Fibroblast of villous mesenchyme (primary cell): ENCODE data around the gene TMEM158. TPM values are rescaled to one million over a fixed set of nuclear protein-coding genes. Genes with fewer than 3 reads are reported as not detected.

Source experiments
- DNase-seq: peaks from one replicate; pipeline ENCODE4 v3.0.0-alpha.2; 2010; ENCODE audit warnings: low read depth
- H3K4me3 ChIP-seq: 2 replicates; pipeline ENCODE4 v1.5.1; 2011; ENCODE audit warnings: low read depth, mild to moderate bottlenecking, low read length
- small RNA-seq: library from RNA; depleted of rRNA; stranded (forward); fragments of <200 nt; gene quantifications from one replicate; pipeline ENCODE3, GENCODE V24; 2012
- total RNA-seq: library from RNA; depleted of rRNA; stranded (reverse); fragments of >200 nt; gene quantifications from 2 replicates; pipeline ENCODE4 v1.2.3, GENCODE V29; 2012
- TF ChIP-seq, protein P1 (sequence below): IDR thresholded peaks from 2 replicates; pipeline ENCODE4 v1.5.1; 2012; ENCODE audit warnings: low read depth, mild to moderate bottlenecking, low read length; ENCODE audit not compliant: insufficient read depth

Gene TMEM158
- total RNA-seq, 1 donor: 22.9 TPM

DNA sequence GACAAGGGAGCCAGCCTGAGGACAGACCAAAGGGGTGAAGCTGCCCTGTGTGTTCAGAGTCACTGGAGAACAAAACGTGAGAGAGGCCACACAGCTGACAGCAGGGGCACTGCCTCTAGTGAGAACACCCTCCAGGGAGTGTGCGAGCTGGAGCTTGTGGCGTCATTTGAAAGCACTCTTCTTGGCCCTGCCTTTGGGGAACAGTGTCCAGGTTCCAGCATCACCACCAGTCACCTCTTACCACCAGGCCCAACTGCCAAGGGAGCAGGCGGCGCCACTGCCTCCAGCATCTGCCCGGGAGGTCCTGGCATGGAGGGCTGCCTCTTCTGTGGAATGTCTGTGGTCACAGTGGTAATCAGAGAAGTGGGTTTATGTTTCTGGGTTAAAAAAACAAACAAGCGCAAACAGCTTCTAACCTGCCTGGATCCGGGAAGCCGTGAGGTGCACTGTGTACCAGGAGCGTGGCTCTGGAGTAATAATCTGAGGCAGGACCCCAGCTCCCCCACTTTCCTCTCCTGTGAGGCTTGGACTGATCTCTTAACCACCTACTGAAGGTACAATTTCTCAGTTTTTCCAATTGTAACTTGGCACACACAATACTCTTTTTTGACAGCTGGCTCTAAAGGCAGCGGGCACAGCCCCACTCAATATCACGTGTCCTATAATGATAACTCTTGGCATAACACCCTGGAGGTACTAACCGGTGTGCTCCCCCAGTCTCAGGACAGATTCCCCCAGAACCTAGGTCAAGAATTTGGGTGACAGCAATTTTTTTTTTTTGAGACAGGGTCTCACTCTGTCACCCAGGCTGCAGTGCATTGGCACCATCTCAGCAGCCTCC, 47.7 kb downstream of the TMEM158 start:
- H3K4me3 ChIP-seq: no peak overlapping the region
- peak; percentile 39 for DNase-seq
- TF ChIP-seq, protein P1, sequence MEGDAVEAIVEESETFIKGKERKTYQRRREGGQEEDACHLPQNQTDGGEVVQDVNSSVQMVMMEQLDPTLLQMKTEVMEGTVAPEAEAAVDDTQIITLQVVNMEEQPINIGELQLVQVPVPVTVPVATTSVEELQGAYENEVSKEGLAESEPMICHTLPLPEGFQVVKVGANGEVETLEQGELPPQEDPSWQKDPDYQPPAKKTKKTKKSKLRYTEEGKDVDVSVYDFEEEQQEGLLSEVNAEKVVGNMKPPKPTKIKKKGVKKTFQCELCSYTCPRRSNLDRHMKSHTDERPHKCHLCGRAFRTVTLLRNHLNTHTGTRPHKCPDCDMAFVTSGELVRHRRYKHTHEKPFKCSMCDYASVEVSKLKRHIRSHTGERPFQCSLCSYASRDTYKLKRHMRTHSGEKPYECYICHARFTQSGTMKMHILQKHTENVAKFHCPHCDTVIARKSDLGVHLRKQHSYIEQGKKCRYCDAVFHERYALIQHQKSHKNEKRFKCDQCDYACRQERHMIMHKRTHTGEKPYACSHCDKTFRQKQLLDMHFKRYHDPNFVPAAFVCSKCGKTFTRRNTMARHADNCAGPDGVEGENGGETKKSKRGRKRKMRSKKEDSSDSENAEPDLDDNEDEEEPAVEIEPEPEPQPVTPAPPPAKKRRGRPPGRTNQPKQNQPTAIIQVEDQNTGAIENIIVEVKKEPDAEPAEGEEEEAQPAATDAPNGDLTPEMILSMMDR: no peak

- TF ChIP-seq, protein P1: no peak
- no peak for DNase-seq
- H3K4me3 ChIP-seq: no peak overlapping the region
Observed at GRCh38 chr3:45176912-45177311, 49.2 kb downstream of the TMEM158 start.

Small RNA genes lying within 50 kb of the gene (small RNA-seq; reads per million reads assigned to genes)
- gene RF00012: 0.28 reads per million

Other genes starting within 250 kb of the TMEM158 start
- gene CLEC3B, start 200.0 kb downstream of the TMEM158 start, total RNA-seq: 0.43 and 0.64 TPM in 2 replicates
- gene CDCP1, start 79.9 kb downstream of the TMEM158 start, total RNA-seq: 10.4 and 20.6 TPM in 2 replicates
- 19.0 and 25.0 TPM in 2 replicates for gene LARS2, start 162.3 kb upstream of the TMEM158 start, total RNA-seq